HG03442 (cell line): ENCODE measurements around the gene TDRD7.

Source experiments
- ATAC-seq: cut with Tn5 transposase; IDR thresholded peaks from one replicate; pipeline ENCODE4 v1.9.1; 2021; ENCODE audit warnings: mild to moderate bottlenecking, moderate library complexity; ENCODE audit not compliant: unreplicated experiment

TDRD7 gene, protein sequence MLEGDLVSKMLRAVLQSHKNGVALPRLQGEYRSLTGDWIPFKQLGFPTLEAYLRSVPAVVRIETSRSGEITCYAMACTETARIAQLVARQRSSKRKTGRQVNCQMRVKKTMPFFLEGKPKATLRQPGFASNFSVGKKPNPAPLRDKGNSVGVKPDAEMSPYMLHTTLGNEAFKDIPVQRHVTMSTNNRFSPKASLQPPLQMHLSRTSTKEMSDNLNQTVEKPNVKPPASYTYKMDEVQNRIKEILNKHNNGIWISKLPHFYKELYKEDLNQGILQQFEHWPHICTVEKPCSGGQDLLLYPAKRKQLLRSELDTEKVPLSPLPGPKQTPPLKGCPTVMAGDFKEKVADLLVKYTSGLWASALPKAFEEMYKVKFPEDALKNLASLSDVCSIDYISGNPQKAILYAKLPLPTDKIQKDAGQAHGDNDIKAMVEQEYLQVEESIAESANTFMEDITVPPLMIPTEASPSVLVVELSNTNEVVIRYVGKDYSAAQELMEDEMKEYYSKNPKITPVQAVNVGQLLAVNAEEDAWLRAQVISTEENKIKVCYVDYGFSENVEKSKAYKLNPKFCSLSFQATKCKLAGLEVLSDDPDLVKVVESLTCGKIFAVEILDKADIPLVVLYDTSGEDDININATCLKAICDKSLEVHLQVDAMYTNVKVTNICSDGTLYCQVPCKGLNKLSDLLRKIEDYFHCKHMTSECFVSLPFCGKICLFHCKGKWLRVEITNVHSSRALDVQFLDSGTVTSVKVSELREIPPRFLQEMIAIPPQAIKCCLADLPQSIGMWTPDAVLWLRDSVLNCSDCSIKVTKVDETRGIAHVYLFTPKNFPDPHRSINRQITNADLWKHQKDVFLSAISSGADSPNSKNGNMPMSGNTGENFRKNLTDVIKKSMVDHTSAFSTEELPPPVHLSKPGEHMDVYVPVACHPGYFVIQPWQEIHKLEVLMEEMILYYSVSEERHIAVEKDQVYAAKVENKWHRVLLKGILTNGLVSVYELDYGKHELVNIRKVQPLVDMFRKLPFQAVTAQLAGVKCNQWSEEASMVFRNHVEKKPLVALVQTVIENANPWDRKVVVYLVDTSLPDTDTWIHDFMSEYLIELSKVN

GRCh38 chr9:97411789-97412625, at the start of gene TDRD7:
Gene TDRD7, plus strand, starts transcription at chr9:97412096. Its CDS starts 16,370 bp downstream, at chr9:97428466.
- ATAC-seq = peak; percentile 83

- ATAC-seq = no peak
These were observed 48.9 kb upstream of the TDRD7 start for GRCh38 chr9:97362777-97363545.

DNA sequence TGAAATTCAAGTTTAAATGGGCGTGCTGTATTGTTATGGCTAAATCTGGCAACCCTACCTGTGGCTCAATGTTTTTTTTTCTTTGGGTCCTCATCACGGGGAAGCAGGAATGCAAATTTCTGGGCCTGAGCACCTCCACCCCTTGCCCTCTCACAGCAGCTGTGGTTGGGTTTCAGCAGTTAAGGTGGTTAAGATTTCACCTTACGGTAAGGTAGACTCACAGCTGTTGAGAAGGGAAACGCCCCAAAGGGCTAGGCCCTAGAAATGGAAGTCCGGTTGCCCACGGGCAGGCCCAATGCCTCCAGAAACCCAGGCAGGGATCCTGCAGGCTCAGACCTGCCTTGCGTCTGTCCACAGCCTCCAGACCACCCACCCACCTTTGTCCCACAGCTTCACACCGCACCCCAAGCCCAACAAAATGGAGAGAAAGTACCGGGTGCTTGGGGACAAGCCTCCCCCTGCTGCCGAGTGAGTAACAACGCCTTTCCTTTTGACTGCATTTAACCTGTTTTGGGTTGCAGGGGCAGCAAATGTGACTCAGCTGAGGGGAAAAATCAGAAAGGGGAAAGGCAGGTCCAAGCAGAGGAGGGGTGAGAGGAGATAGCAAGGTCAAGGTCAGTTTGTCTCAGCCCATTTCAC, 48.1 kb upstream of the TDRD7 start:
- no peak for ATAC-seq

DNA sequence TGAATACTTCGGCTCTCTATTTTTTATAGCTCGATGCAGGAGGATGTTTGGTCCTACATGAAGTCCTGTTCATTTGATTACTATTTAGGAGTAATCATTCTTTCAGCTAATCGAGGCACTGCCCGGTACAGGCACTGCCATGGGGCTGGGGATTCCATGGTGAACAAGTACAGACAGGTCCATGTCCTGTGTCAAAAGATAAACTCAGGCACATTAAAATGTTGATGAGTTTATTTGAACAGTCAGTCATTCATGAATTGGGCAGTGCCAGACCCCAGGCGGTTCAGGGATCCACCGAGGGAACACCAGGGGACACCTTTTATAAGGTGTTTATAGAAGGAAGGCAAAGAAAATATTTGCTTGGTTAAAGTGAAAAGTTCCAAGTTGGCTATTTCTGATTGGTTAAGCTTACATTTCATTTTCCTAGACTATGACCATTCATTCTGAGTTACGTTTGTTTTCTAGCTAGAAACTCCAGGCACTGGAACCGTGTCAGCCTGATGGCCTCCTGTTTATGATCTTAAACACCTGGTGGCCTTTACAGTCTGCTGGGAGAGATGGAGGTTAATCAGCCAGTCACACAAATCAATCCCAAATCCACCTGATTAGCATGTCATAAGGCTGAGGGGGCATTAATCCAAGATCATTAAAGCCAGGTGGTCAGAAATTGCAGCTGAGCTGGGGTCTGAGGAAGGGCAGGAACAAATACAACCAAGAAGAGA, 47.0 kb upstream of the TDRD7 start:
- no peak for ATAC-seq

DNA sequence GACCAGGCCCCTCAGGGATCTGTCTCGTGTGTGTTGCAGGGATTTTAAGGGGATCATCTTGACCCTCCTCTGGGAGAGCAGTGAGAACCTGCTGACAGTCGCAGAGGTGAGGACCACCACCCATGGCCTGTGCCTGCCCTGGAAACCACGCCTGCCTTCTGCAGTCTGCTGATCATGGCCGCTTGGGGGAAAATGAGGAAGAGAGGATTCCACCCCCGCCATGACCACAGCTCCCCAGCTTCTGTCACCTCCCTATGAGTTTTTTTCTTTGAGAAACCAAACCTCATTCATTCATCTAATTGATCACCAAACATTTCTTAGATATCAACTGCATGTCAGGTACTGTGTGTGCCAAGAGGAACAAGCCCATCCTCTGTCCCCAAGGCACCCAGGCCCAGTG, 46.3 kb upstream of the TDRD7 start:
- no peak for ATAC-seq

GRCh38 chr9:97366476-97366875, 45.4 kb upstream of the TDRD7 start:
- no peak for ATAC-seq

DNA sequence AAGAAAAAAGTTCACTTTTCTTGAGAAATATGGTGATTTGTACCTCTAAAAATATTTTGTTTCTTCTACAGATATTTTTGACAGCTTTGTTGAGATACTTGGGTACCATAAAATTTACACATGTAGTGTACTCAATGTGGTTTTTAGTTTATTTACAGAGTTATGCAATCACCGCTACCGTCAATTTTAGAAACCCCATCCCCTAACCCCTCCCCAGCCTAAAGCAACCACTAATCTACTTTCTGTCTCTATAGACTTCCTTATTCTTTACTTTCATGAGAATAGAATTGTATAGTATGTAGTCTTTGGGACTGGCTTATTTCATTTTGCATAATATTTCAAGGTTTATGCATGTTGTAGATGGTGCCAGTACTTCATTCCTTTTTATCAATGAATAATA, 45.0 kb upstream of the TDRD7 start:
- no peak for ATAC-seq

DNA sequence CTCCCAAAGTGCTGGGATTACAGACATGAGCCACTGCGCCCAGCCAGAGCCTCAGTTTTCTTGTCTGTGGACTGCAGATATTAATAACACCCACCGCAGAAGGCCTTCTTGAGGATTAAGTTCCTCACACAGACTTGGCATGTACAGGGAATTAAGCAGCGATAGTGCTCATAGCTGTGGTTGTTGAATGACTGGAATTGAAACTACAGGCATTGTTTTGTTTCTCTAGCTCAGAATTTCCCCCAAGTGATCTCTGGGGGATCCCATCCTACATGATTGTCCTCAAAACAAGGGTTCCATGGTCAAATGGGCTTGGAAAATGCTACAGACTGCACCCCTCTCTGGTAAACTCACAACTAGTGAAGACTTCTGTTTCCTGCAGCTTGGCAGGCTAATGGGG, 44.2 kb upstream of the TDRD7 start:
- peak; percentile 63 for ATAC-seq

DNA sequence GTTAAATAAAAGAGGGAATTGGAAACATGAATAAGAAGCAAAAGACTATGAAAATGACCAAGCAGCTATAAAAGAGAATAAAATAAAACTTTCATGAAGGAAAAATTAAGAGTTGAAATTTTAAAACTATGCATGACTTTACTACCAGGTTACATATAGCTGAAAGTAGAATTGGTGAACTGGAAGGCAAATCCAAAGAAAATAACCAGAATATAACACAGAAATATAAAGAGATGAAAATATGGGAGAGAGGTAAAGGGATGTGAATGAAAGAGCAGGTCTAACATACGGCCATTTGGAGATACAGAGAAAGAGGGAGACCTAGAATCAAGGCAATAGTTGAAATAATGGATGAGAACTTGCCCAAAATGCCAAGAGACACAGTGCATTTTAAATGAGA, 42.9 kb upstream of the TDRD7 start:
- no peak for ATAC-seq

DNA sequence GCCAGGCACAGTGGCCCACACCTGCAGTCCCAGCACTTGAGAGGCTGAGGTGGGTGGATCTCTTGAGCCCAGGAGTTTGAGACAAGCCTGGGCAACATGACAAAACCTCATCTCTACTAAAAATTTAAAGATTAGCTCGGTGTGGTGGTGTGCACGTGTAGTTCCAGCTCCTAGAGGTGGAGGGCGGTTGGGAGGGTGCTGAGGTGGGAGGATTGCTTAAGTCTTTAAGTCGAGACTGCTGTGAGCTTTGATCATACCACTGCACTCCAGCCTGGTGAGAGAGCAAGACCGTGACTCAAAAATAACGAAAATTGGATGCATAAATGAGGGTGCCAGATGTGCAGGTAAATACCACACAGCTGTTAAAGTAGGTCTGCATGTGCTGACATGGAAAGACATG, 39.3 kb upstream of the TDRD7 start:
- no peak for ATAC-seq

- ATAC-seq = no peak
These were observed 38.6 kb upstream of the TDRD7 start for GRCh38 chr9:97373331-97373730.

- ATAC-seq = no peak
These were observed 37.1 kb upstream of the TDRD7 start for GRCh38 chr9:97374811-97375210.

DNA sequence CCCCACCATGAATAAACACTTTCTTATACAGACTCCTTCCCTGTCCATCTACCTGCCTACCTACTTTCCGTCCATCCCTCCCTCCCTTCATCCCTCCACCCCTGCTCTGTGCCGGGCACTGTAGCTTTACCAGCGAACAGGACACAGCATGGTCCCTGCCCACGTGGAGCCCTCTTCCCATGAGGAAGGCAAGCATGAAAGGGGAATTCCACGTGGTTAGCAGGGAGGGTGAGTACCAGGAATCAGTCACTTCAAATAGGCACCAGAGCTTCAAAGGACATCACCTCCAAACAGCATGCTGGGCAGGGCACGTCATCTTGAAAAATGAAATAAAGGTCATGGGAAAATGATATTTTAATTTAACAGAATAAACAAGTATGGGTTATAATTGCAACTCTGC, 35.0 kb upstream of the TDRD7 start:
- ATAC-seq = no peak

GRCh38 chr9:97382099-97382718, 29.7 kb upstream of the TDRD7 start:
- no peak for ATAC-seq

DNA sequence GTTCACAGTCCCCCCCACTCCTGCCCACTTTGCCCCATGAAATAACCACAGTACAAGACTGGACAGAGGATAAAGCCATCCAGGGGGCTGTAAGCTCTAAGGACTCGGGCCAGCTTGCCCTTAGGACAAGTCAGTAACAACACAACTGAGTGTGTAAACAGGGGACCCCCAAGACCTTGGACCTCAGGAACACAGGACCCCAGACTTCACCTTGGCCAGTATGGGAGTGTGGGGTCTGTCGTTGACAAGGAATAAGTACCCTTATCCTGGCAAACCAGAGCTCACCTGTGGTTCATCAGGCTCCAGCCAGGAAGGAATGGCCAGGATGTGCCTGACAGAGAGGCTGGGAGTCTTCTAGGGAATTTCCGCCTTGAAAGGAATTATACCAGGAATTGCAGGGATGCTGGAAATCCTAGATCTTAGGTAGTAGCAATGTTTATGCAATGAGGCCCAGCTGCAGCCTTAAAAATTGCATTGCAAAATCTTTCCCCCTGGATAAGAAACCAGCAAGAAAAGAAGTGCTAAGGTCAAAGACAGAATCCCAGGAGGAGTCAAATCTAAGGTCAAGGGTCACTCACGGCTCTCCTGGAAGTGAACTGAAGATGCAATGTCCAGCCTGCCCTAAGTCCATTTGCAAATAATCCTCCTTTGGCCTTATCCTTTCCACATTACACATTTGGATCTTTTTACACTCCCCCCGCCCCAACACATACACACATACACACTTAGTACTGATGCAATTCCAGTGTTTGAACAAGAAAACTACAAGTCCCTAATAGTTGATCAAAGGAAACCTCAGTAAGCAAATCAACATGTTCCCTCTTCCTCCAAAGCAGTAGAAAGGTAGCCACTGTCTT, 27.3 kb upstream of the TDRD7 start:
- ATAC-seq = no peak

GRCh38 chr9:97385626-97386264, 26.2 kb upstream of the TDRD7 start:
- no peak for ATAC-seq

DNA sequence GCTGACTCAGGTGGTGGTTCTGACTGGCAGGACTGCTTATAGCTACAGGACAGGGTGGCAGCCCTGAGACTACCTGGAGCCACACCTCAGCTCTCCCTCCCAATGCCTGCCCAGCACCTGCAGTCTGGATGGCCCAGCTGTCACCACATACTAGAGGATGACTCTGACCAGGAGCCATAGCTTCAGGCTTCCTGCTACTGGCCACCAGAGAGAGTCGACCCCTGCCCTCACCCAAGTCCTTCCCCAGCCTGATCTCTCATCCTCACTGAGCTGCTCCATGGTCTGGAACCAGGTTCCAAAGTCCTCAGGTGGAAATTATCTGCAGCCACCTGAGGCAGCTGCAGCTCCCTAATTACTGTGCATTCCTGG, 25.6 kb upstream of the TDRD7 start:
- ATAC-seq = no peak
